HFF-Myc (cell line): ENCODE data around the gene USP46.

Experiments used
- DNase-seq: peaks from one replicate; pipeline ENCODE4 v3.0.0-alpha.2; 2011; ENCODE audit warnings: low read depth; ENCODE audit errors: extremely low read depth
- H3K4me3 ChIP-seq: replicated peaks from 2 replicates; pipeline ENCODE4 v1.5.1; 2011; ENCODE audit warnings: low read depth, mild to moderate bottlenecking, control low read depth, low read length
- CTCF ChIP-seq: IDR thresholded peaks from 2 replicates; pipeline ENCODE4 v1.5.1; 2012; ENCODE audit warnings: mild to moderate bottlenecking, low read depth, low read length, control low read depth; ENCODE audit errors: missing control alignments

Gene USP46

GRCh38 chr4:52551487-52551886 lies 107.6 kb downstream of the USP46 start:
- no peak for TF ChIP-seq CTCF
- DNase-seq, result no peak
- no peak overlapping the region for H3K4me3 ChIP-seq

GRCh38 chr4:52550186-52550585 lies 108.9 kb downstream of the USP46 start:
- TF ChIP-seq CTCF, result no peak
- no peak overlapping the region for H3K4me3 ChIP-seq
- no peak for DNase-seq

- DNase-seq, result no peak
- H3K4me3 ChIP-seq, result no peak overlapping the region
- TF ChIP-seq CTCF, result no peak
Measured at GRCh38 chr4:52548818-52549570, 110.1 kb downstream of the USP46 start.

GRCh38 chr4:52546449-52546848 lies 112.7 kb downstream of the USP46 start:
- H3K4me3 ChIP-seq, result no peak overlapping the region
- no peak for DNase-seq
- TF ChIP-seq CTCF, result no peak

- peak; percentile 45 for DNase-seq
- peak; percentile 94 for TF ChIP-seq CTCF
- no peak overlapping the region for H3K4me3 ChIP-seq
Measured at GRCh38 chr4:52545099-52546069, 113.7 kb downstream of the USP46 start.
